ENCODE measurements around the gene CACNB2. TPM values are rescaled to one million over a fixed set of nuclear protein-coding genes. Genes with fewer than 3 reads are reported as not detected.

Gene CACNB2
- total RNA-seq, 1 donor from 2014 or later, result 2.2 TPM

- Mint-ChIP-seq H3K4me1 (no peaks in the 10 kb centered on the region), H3K9me3 (no peaks in the 10 kb centered on the region), H3K27me3 (ENCODE audit: low read depth) (no peaks in the 10 kb centered on the region), H3K4me3 (no peak overlapping the region), H3K36me3 (ENCODE audit: low read depth) (no peaks in the 10 kb centered on the region), H3K27ac (ENCODE audit: unreplicated experiment) (no peak overlapping the region)
- no peak for DNase-seq (ENCODE audit: low read depth, low spot score)
- TF ChIP-seq CTCF (conservative IDR thresholded peaks at IDR 0.05), result no peak
These were observed 120.2 kb downstream of the CACNB2 start for GRCh38 chr10:18260310-18260922.

GRCh38 chr10:18261063-18261610 lies 120.9 kb downstream of the CACNB2 start:
- Mint-ChIP-seq H3K4me1 (no peaks in the 10 kb centered on the region), H3K36me3 (ENCODE audit: low read depth) (no peaks in the 10 kb centered on the region), H3K27me3 (ENCODE audit: low read depth) (no peaks in the 10 kb centered on the region), H3K9me3 (no peaks in the 10 kb centered on the region), H3K4me3 (no peak overlapping the region), H3K27ac (ENCODE audit: unreplicated experiment) (no peak overlapping the region)
- DNase-seq (ENCODE audit: low read depth, low spot score), result no peak
- TF ChIP-seq CTCF (conservative IDR thresholded peaks at IDR 0.05), result no peak

- DNase-seq (ENCODE audit: low read depth, low spot score), result no peak
- no peak for TF ChIP-seq CTCF (conservative IDR thresholded peaks at IDR 0.05)
- no peaks in the 10 kb centered on the region for H3K27me3 Mint-ChIP-seq (ENCODE audit: low read depth)
- no peaks in the 10 kb centered on the region for H3K36me3 Mint-ChIP-seq (ENCODE audit: low read depth)
- no peak overlapping the region for H3K27ac Mint-ChIP-seq (ENCODE audit: unreplicated experiment)
- H3K4me1 Mint-ChIP-seq, result no peaks in the 10 kb centered on the region
- no peaks in the 10 kb centered on the region for H3K9me3 Mint-ChIP-seq
- H3K4me3 Mint-ChIP-seq, result no peak overlapping the region
These were observed 121.6 kb downstream of the CACNB2 start for GRCh38 chr10:18261768-18262231.

- Mint-ChIP-seq H3K9me3 (no peaks in the 10 kb centered on the region), H3K4me3 (no peak overlapping the region), H3K27me3 (ENCODE audit: low read depth) (no peaks in the 10 kb centered on the region), H3K27ac (ENCODE audit: unreplicated experiment) (no peak overlapping the region), H3K4me1 (peaks cover 8% of the 10 kb centered on the region), H3K36me3 (ENCODE audit: low read depth) (no peaks in the 10 kb centered on the region)
- no peak for DNase-seq (ENCODE audit: low read depth, low spot score)
- no peak for TF ChIP-seq CTCF (conservative IDR thresholded peaks at IDR 0.05)
These were observed 124.3 kb downstream of the CACNB2 start for GRCh38 chr10:18264466-18265050.

- Mint-ChIP-seq H3K27me3 (ENCODE audit: low read depth) (no peaks in the 10 kb centered on the region), H3K4me1 (peaks cover 8% of the 10 kb centered on the region), H3K27ac (ENCODE audit: unreplicated experiment) (no peak overlapping the region), H3K36me3 (ENCODE audit: low read depth) (no peaks in the 10 kb centered on the region), H3K4me3 (no peak overlapping the region), H3K9me3 (no peaks in the 10 kb centered on the region)
- no peak for TF ChIP-seq CTCF (conservative IDR thresholded peaks at IDR 0.05)
- DNase-seq (ENCODE audit: low read depth, low spot score), result no peak
These were observed 127.8 kb downstream of the CACNB2 start for GRCh38 chr10:18268005-18268404.
